Stimulated activated CD4-positive, alpha-beta T cell treated with anti-CD3 and anti-CD28 coated beads, Interleukin-12 subunit alpha, Interleukin-12 subunit beta, amount 100 ng/mL, for 4 hours (primary cell): ENCODE measurements around the gene OSBPL2.

Experiments
- DNase-seq: peaks from one replicate; pipeline ENCODE4 v3.0.0-alpha.2; 2020

Gene OSBPL2

DNA sequence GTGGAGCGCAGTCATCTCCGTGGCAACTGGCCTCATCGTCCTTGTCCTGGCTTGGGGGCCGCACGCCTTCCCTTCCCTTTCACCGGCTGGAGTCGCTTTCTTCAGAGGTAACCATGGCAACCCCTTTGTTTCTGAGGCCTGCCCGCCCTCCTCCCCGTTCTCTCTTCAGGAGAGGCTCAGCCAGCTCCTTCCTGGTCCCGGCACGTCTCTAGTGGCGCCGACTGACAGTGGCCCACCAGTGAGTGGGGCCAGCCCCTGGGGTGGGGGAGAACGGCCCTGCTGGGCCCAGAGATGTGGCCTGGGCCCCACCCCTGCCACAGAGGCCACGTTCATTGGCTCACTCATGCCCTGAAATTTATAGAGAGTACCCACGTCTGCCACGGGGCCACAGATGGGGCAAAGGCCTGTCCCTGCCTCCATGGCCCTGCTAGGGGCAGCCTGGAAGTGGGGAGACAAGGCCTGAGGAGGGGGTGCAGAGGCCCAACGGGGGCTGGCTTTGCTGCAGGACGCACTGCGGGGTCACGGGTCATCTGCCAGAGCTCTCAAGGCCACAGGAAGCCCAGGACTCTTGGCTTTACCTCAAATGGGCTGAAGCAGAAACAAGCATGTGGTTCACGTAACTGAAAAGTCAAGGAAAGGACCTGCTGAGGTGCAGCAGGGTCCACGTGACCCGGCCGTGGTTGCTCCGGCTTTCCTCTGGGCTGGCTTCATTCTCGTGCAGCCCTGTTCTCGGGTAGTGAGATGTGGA, 1.4 kb upstream of the OSBPL2 start:
- no peak for DNase-seq

DNA sequence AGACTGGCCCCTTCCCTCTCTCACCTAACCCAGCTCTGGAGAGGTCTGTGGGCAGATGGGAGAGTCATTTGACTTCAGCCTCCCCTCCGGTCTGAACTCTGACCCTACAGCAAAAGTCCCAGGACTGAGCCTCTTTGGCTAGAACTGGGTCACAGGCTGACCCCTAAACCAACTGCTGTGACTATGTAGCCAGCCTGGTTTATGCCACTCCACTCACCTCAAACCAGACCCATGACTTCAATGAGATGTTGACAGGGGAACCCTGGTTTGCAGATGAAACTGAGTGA, 864 bp upstream of the OSBPL2 start:
- DNase-seq: no peak

DNA sequence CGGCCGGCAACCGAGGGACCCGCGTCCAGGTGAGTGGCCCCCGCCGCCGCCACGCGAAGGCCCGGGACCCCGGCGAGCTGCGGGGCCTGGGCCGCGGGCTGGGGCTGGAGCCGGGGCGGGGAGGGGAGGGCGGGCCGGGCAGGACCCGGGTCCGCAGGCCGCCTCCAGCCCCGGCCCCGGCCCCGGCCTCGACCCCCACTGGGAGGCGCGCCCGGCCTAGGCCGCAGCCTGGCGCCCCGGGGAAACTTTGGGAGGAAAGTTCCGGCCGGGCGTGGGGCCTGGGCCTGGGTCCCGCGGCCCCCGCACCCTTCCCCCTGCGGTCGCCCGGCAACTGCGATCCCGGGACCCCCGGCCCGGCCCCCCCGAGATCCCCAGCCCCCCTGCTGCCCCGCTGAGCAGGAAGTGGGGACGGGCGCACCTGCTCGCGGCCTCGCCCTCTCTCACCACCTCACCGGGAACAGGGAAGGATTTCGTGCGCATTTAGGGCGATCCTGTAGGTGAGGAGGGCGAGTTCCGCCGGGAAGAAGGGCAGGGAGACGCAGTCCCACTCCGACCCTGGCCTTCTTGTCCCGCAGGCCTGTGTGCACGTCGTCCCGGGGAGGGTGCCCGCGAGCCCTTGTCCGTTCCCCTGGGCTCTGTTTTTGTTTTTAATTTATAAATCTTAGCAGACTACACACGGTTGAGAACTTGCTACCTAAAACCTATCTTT, 402 bp downstream of the OSBPL2 start:
- no peak for DNase-seq

DNA sequence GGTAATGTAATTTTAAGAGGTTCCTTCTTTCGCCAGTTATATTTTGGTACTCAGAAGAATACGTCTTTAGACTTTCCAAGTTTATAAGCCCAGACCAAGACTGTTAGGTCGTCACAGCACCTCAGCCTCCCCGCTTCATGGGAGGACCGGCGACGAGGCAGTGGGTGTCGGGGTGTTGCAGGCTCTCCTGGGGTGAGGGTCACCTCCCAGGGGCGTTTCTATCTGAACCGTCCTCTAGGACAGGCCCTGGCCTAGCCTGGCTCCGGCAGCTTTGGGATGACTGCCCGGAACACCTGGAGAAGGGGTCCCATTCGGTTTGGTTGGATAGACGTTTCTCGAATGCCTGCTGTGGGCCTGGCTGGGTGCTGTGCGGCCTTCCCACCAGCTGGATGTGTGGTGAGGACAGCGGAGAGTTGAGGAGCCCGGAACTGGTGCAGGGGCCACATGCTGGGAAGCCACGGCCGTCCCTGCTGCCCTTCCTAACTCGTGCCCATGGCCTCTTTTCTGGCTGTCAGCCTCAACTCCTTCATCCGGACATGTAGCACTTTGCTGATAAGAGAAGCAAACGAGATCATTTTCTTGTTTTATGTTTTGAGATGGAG, 1.1 kb downstream of the OSBPL2 start:
- no peak for DNase-seq

DNA sequence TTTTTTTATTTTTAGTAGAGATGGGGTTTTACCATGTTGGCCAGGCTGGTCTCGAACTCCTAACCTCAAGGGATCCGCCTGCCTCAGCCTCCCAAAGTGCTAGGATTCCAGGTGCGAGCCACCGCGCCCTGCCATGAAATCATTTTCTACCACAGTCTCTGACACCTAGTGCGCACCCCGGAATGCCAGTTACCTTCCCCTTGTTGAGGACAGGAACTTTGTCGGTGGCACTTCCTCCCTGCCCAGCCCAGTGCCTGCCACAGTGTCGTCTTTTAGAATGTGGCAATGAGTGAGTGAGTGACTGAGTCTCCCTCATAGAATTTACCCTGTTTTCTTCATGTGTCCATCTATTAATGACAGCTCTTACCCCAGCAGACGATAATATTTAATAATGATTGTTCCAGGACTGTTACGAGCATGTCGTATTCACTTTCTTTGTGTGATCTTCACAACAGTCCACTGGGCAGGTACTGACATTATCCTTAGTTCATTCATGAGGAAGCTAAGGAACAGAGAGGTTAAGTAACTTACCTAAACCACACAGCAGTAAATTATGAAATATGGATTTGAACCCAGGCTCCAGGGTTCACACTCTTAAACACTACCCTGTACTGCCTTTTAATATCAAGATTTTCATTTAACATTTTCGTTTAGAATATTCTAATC, 1.8 kb downstream of the OSBPL2 start:
- no peak for DNase-seq

DNA sequence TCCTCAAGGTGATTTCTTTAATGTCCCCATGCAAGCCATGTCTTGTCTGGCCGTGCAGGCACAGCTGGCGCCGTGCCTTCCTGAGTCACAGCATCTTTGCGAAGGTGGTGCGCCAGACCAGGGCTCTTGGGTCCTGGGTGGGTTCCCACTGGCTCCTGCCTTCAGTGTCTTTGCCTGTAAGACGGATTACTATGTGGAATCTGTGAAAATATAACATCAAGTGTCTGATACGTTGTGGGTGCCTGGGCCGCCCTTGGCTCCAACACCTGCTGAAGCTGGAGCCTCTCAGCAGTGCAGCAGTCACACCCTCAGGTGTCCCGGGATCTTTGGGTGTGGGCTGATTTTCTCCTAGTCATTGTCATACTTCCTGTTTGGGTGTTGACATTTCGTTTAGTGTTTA, 3.2 kb downstream of the OSBPL2 start:
- no peak for DNase-seq

DNA sequence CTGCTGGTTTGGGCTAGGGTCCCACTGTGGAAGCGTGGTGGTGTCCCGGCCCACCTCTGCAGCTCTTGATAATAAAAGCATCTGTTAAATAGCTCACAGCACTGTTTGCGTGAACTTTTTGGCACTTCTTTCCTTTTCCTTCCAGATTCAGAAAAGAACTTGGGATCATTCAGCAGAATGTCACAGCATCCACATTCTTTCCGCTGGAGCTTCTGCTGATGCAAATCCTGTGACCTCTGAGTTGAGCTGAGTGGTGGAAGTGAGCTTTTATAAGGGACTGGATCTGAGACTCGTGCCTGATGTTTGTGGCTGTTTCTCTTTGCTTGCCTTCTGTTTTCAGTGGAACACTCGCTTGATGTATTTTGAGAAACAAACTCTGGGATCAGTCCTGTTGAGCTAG, 3.9 kb downstream of the OSBPL2 start:
- no peak for DNase-seq

DNA sequence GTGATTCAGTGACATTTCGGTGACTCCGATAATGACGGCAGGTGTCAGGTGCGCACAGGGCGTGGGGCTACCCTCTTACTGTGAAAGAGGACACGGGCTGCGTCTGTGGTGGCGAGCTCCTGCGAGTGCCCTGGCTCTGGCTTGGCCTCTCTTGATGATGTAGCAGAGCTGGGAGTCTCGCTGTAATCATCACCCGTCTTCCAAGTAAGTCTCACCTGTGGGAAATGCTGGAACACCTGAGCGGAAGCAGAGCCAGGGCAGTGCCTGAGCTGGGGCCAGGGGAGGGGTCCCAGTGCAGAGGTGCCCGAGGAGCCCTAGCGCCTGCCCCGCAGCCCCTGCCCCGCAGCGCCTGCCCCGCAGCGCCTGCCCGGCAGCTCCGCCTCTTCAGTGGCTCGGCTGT, 4.8 kb downstream of the OSBPL2 start:
- DNase-seq: no peak

DNA sequence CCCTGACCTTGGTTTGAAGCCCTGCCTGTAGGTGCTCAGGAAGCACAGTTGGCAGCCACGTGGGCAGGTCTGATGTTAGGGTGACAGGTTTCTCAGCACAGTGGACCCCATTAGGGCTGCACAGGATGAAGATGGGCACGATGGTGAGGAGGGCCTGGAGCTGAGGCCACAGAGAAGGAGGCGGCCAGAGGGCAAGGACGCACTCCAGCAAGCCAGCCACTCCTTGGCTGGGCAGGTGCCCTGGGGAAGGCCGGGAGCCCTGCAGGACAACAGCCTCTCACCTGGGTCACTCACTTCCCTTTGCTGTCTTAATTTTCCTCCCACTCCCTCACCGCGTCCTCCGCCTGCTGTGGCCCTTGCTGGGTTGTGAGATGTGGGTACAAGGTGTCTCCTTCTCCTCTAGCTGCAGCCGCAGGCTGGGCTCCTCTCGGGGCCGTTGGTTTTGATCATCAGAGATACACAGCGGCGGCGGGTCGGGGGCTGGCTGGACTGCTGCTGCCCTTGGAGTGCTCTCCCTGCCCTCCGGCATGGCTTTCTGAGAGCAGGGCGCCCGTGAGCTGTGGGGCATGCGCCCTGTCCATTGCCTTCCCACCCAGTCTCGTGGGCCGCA, 5.7 kb downstream of the OSBPL2 start:
- DNase-seq: no peak

DNA sequence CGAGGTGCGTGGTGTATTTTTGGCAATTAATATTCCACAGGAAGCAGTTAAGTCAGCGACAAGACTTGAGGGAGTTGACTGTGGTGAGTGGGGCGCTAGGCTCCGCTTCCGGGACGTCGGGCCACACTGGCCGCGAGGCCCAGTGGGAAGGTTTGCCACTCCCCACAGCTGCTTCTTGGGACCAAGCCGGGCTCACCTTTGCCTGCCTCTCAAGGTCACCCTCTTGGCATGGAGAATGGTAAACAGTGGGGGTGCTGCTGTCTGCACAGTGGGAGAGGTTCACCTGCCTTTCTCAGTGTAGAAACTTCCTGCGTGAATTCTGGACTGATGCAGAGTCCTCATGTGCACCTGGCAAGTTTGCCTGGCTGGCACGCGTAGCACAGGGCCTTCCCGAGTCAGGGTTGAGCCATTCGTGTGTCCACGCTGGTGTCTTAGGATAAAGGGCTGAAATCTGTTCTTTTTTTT, 6.4 kb downstream of the OSBPL2 start:
- DNase-seq: no peak

DNA sequence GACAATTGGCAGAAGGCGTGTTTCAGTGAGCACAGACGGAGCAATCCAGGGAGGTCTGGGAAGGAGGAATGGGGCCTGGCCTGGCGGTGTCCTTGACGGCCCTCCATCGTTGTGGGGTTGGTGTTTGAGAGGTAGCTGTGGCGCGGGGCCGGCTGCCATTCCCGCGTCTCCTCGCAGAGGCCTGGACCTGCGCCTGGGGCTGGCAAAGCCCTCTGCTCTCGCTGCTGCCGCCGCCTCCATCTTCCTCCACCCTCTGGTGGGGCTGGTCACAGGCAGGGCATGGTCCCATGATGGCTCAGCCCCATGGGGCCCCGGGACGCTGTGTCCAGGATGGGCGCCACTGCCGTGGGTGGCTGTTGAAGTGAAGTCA, 7.6 kb downstream of the OSBPL2 start:
- no peak for DNase-seq

DNA sequence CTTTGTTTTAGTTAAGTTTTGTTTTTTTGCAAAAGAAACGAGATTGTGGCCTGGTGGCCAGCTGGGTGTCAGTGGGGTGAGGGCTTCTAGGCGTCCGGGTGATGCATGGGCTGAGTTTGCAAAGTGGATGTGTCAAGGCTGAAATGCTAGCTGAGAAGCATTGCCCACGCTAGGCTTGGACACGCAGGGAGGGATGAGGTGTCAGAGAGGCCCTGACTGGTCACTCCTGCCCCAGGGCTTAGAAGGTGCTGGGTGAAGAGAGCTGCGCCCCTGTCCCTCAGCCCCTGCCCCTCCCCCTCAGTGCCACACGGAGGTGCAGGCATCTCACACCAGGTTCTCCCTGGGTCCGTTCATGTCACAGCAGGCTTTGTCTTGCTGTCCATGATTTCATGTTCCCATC, 8.1 kb downstream of the OSBPL2 start:
- DNase-seq: no peak

DNA sequence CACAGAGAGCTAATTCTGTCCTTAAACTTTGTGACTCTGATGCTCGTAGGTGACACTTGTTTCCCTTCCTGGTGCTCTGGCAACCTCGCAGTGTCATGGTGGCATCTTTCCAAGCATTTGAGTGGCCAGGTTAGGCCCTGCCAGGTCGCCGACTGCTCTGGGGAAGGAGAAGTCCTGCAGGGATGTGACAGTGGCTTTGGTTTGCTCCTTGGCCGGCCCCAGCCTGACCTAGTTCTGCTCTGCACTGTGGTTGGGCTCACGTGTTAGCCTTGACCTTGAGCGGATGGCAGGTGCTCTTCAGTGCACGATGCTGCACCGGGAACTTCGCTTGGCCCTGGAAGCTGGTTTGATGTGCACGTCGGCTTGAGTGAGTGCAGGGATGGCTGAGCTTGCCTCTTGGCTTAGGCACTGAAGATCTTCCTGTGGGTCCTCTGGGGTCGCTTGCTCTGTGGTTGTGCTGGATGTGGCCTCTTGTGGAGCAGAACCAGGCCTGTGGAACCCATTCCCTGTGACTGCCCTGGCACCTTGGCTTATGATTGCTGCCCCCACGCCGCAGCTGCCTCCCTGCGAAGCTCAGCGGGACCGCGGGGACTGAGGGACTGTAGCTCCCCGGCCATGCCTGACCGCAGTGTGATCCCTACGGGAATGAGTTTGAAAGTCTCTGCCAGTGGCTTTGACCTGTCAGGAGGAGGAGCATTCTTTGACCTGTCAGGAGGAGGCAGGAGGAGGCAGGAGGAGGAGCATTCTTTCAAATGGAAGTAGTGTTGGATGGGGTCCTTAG, 8.7 kb downstream of the OSBPL2 start:
- DNase-seq: no peak

DNA sequence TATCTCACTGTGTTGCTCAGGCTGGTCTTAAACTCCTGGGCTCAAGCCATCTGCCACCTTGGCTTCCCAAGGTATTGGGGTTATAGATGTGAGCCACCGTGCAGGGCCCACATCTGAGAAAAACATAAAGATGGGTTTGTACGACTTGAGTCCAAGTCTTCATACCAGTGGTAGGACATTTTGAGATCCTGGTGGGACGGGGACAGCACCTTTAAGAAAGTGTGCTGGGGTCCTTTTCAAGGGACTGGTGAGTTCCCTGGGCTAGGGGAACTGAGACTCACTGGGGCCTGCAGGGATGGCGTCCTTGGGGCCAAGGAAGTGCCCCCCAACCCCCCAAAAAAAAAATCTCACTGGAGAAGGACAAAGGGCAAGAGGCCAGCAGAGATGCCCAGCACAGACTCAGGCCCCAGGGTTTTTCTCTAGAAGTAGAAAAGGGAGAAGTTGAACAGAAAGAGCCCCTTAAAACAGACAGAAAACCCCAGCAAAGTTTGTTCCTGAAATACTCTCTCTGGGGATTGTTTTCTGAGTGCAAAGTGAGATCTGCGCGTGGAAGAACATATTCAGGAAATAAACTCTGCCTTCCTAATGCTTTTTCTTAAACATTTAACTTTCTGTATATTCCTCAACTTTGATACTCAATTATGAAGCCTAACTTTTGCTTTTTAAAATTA, 10.7 kb downstream of the OSBPL2 start:
- no peak for DNase-seq

DNA sequence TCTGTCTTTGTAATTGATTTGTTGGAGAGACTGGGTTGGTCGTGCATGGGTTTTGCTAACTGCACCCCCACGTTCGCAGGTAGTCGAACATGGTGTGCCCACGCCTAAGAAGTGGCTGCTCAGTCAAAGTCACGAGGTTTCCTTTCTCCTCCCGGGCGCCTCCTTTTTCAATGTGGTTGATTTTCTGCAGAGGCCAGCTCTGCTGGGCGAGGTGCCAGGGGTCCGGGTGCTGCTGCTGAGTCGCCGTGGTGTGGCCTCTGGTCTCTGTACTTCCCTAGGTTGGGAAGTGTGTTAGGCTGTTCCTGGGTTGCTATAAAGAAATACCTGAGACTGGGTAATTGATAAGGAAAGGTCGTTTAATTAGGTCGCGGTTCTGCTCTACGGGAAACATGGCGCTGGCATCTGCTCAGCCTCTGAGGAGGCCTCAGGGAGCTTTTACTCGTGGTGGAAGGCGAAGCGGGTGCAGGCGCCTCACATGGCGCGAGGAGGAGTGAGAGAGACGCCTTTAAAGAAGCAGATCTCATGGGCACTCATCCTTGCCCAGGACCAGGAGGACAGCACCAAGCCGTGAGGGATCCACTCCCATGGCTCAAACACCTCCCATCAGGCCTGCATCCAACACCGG, 14.1 kb downstream of the OSBPL2 start:
- DNase-seq: no peak

DNA sequence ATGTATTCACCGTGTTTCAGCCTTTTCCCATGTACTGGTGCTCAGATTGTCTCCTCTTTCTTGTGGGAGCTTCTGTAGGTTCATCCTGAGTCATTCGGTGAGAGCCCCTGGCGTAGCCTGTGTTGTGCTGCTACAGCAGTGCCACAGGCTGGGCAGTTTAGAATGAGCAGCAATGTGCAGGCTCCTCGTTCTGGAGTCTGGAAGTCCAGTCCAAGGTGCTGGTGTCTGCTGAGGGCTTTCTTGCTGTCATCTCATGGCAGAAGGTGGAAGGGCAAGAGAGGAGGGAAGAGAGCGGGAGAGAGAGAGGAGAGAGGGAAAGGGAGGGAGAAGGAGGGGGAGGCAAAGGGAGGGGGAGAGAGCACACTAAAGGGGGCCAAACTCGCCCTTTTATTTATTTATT, 15.1 kb downstream of the OSBPL2 start:
- DNase-seq: no peak

DNA sequence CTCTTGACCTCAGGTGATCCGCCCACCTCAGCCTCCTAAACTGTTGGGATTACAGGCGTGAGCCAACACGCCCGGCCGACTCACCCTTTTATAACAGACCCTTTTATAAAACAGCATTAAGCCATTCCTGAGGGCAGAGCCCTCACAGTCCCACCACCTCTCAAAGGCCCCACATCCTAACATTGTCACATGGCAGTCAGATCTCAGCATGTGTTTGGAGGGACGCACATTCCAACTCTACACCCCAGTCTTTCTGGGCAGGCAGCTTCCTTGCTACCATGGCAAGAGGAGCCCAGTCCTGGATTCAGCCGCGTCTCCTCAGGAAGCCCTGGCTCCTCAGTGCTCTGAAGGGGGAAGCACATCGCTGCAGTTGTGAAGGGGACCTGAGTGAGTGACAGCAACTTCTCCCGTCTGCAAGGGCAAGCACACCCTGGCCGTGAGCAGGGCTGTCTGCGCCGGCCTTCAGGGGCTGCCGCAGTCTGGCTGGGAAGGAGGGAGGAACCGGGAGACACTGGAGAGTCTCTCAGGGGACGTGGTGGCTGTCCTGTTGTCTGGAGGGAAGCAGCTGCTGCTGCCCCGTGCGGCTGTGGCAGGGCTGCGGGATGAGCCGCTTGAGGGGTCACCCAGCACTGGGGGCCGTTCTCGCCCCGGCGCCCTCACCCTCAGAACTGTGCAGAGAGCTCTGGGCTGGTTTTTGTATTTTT, 15.9 kb downstream of the OSBPL2 start:
- DNase-seq: no peak

DNA sequence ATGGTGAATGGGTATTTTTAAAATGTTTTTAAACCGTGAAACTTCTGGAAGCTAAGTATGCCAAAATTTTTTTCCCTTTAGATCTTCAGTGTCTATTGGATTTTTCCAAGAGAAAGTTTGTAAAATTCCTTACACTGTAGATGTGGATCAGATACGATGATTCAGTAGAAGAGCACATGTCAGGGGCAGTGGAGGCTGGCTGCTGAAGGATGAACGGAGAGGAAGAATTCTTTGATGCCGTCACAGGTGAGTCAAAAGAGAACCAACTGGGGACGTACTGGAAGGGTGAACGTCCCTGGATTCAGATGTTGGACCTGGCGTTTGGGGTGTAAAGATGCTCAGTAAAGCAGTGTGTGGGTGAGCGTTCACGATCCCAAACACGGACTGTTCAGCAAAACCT, 17.7 kb downstream of the OSBPL2 start:
- DNase-seq: no peak

DNA sequence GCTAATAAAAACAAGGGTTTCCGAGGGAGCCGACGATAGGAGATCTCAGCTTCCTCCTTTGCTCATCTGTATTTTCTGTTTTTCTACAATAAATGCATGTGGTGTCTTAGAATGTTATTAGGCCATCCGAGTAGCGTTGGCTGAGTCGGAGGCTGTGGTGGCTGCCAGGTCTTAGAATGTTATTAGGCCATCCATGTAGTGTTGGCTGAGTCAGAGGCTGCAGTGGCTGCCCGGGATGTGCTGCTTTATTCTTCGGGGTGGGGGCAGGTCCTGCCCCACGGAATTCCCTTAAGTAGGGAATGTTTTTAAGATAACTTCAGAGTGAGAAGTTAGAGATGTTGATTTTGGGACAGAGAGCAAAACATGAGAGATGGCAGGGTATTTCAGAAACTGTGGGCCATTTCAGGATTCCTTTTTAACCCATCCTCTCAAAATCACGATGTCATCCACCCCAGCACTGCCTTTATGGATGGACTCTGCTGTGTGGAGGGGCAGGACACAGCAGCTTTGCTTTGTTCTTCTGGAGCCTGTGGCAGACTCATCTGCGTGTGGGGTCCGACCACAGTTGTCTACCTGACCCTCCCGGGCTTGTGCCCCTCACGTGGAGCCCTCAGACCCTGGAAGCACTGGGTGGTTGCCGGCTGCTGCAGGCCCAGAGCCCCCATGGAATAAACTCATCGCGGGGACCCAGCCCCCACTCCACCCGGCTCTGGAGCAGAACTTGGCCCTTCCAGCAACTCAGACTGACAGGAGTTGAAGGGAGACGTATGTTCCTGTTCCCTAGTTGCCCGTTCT, 20.4 kb downstream of the OSBPL2 start:
- DNase-seq: no peak

DNA sequence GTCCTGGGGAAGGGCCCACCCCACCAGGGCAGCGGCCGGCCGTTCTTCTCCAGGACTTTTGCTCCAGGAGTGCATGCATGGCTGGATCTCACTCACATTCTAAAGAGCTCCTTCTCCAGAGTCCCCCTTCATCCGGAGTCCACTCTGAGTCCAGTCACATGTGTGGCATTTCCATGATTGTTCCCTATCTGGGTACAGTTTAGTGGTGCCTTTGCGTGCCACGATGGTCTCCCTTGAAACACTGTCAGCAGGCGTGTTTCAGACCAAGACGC, 20.9 kb downstream of the OSBPL2 start:
- DNase-seq: no peak
